Hepatocyte (in vitro differentiated cells): ENCODE data around the gene TMOD1. TPM values are rescaled to one million over a fixed set of nuclear protein-coding genes. Genes with fewer than 3 reads are reported as not detected.
"Not testable (repeated sequence)": the region's sequence is repeated elsewhere in the genome, so short reads cannot be mapped to it uniquely, and the experiment has no call there.

Source experiments
- DNase-seq: peaks from one replicate; pipeline ENCODE4 v3.0.0-alpha.2; 2016; ENCODE audit warnings: low spot score
- H2AFZ ChIP-seq: fragments of 200-600 bp; sonication (generic); 2 replicates; pipeline ENCODE4 v1.6.0; 2016; ENCODE audit warnings: antibody characterized with exemption, mild to moderate bottlenecking
- H3K27ac ChIP-seq: fragments of 200-600 bp; sonication (generic); 2 replicates; pipeline ENCODE4 v1.5.1; 2016; ENCODE audit warnings: mild to moderate bottlenecking
- H3K27me3 ChIP-seq: fragments of 200-600 bp; sonication (generic); 2 replicates; pipeline ENCODE4 v1.6.1; 2016
- H3K36me3 ChIP-seq: fragments of 200-600 bp; sonication (generic); replicated peaks from 2 replicates; pipeline ENCODE4 v1.5.1; 2016; ENCODE audit warnings: low read depth; ENCODE audit not compliant: insufficient read depth
- H3K4me1 ChIP-seq: fragments of 200-600 bp; sonication (generic); 2 replicates; pipeline ENCODE4 v1.5.1; 2016; ENCODE audit warnings: mild to moderate bottlenecking, moderate library complexity; ENCODE audit not compliant: insufficient read depth
- H3K4me2 ChIP-seq: fragments of 200-600 bp; sonication (generic); 2 replicates; pipeline ENCODE4 v1.6.0; 2016
- H3K4me3 ChIP-seq: fragments of 200-600 bp; sonication (generic); 2 replicates; pipeline ENCODE4 v1.5.1; 2016; ENCODE audit warnings: mild to moderate bottlenecking
- H3K79me2 ChIP-seq: fragments of 200-600 bp; sonication (generic); 2 replicates; pipeline ENCODE4 v1.6.0; 2017; ENCODE audit warnings: mild to moderate bottlenecking
- H3K9me2 ChIP-seq: fragments of 200-600 bp; sonication (generic); replicated peaks from 2 replicates; pipeline ENCODE4 v1.6.0; 2017; ENCODE audit warnings: mild to moderate bottlenecking; ENCODE audit not compliant: insufficient read depth
- H3K9me3 ChIP-seq: fragments of 200-600 bp; sonication (generic); 2 replicates; pipeline ENCODE4 v1.5.1; 2016; ENCODE audit warnings: low read depth, mild to moderate bottlenecking
- H4K20me1 ChIP-seq: fragments of 200-600 bp; sonication (generic); 2 replicates; pipeline ENCODE4 v1.6.0; 2016; ENCODE audit warnings: mild to moderate bottlenecking; ENCODE audit not compliant: insufficient read depth, poor library complexity, severe bottlenecking
- EZH2 ChIP-seq: fragments of 200-600 bp; sonication (generic); IDR thresholded peaks from 2 replicates; pipeline ENCODE4 v1.6.1; 2016; ENCODE audit warnings: antibody characterized with exemption, mild to moderate bottlenecking, borderline replicate concordance
- EZH2phosphoT487 ChIP-seq: fragments of 200-600 bp; sonication (generic); IDR thresholded peaks from one replicate; pipeline ENCODE4 v1.6.1; 2018; ENCODE audit warnings: antibody characterized with exemption, mild to moderate bottlenecking, low read depth, moderate library complexity; ENCODE audit not compliant: unreplicated experiment, severe bottlenecking
- WGBS: methylation state at CpG from one replicate; pipeline ENCODE4 v1.1.6; 2016; ENCODE audit warnings: low lambda C conversion rate; ENCODE audit errors: missing lambda C conversion rate; 5-methylcytosine and 5-hydroxymethylcytosine counted together
- polyA plus RNA-seq: library from polyadenylated mRNA; unstranded; fragments of >200 nt; fragmentation: Nextera tagmentation; extraction: Ambion mirVana; gene quantifications from 2 replicates; pipeline ENCODE4 v1.2.1, GENCODE V29; 2016
- total RNA-seq: library from RNA; depleted of rRNA; stranded (reverse); fragments of >200 nt; gene quantifications from 2 replicates; pipeline ENCODE4 v1.2.3, GENCODE V29; 2014
- TF ChIP-seq, protein P1 (sequence below): fragments of 200-600 bp; sonication (generic); IDR thresholded peaks from 2 replicates; pipeline ENCODE4 v1.5.1; 2016; ENCODE audit warnings: antibody characterized with exemption, mild to moderate bottlenecking; ENCODE audit not compliant: poor library complexity

The TMOD1 gene
- total and polyA plus RNA-seq, 2 experiments from 2014 or later, result 0.47 to 3.5 TPM

DNA sequence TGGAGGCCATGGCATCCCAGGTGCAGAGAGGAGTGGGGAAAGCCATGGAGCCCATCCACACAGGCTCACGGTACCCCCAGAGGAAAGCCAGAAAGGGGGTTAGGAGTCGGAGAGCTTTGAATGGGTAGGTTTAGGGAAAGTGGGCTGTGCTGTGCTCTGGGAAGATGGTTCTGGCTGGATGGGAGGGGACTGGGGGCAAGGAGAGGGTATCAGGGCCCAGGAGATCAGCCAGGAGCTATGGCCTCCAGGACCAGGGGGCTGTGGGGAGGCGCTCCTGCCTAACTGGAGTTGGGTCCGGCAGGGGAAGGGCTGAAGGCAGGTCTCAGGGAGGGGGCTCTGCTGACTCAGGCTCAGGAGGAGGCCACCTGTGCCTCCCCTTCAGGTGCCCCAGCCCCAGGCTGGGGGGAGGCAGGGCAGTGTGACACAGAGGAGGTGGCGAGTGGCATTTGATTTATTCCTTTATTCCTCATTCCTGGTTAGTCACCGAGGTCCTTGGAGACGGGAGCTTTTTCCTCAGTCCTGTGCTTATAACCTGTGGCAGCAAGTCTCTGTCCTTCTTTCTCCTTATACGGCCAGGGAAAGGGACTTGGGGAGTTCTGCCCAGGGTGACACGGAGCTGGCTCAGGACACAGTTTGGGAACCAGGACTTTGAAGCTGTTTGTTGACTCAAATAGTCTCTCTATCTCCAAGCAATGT is 70.9 kb downstream of the TMOD1 start:
- DNase-seq, result no peak
- no peaks in the 10 kb centered on the region for H3K4me1 ChIP-seq
- TF ChIP-seq EZH2phosphoT487 (no peak), EZH2 (no peak)
- TF ChIP-seq, protein P1, sequence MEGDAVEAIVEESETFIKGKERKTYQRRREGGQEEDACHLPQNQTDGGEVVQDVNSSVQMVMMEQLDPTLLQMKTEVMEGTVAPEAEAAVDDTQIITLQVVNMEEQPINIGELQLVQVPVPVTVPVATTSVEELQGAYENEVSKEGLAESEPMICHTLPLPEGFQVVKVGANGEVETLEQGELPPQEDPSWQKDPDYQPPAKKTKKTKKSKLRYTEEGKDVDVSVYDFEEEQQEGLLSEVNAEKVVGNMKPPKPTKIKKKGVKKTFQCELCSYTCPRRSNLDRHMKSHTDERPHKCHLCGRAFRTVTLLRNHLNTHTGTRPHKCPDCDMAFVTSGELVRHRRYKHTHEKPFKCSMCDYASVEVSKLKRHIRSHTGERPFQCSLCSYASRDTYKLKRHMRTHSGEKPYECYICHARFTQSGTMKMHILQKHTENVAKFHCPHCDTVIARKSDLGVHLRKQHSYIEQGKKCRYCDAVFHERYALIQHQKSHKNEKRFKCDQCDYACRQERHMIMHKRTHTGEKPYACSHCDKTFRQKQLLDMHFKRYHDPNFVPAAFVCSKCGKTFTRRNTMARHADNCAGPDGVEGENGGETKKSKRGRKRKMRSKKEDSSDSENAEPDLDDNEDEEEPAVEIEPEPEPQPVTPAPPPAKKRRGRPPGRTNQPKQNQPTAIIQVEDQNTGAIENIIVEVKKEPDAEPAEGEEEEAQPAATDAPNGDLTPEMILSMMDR, result no peak
- H3K27ac ChIP-seq, result no peak overlapping the region
- no peaks in the 10 kb centered on the region for H3K79me2 ChIP-seq
- no peaks in the 10 kb centered on the region for H3K36me3 ChIP-seq
- H4K20me1 ChIP-seq, result no peaks in the 10 kb centered on the region
- H3K9me2 ChIP-seq, result no peaks in the 10 kb centered on the region
- no peaks in the 10 kb centered on the region for H3K9me3 ChIP-seq
- H2AFZ ChIP-seq, result no peak overlapping the region
- 89% methylated on average over 9 of the region's 9 CpGs for WGBS
- H3K4me2 ChIP-seq, result no peak overlapping the region
- H3K4me3 ChIP-seq, result no peak overlapping the region
- no peaks in the 10 kb centered on the region for H3K27me3 ChIP-seq

DNA sequence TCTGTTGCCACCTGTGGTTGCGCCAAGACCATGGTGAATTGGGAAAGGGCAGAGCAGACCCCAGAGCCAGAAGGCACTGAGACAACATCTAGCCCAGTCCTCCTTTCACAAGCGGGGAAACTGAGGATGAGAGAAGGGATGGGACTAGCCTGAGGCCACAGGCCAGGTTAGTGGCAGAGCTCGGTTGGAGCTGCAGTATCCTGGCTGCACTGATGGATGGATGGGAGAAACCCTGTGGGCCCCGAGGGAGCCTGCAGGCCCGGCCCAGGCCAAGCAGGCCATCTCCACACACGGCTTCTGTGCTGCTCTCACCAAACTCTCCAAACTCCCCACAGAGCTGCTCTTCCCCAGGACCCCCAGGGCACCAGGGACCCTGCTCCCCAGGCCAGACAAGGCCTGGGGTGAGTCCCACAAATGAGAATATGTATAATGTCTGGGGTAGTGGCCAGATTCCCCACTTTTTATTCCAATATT is 71.5 kb downstream of the TMOD1 start:
- no peak overlapping the region for H3K4me2 ChIP-seq
- no peak overlapping the region for H3K4me3 ChIP-seq
- H3K4me1 ChIP-seq, result no peaks in the 10 kb centered on the region
- no peak for DNase-seq
- no peaks in the 10 kb centered on the region for H3K9me3 ChIP-seq
- no peak overlapping the region for H2AFZ ChIP-seq
- no peaks in the 10 kb centered on the region for H3K36me3 ChIP-seq
- TF ChIP-seq EZH2 (no peak), EZH2phosphoT487 (no peak)
- TF ChIP-seq, protein P1, result no peak
- H3K27ac ChIP-seq, result no peak overlapping the region
- H3K9me2 ChIP-seq, result no peaks in the 10 kb centered on the region
- H4K20me1 ChIP-seq, result no peaks in the 10 kb centered on the region
- no peaks in the 10 kb centered on the region for H3K79me2 ChIP-seq
- 86% methylated on average over 6 of the region's 6 CpGs for WGBS
- H3K27me3 ChIP-seq, result no peaks in the 10 kb centered on the region

DNA sequence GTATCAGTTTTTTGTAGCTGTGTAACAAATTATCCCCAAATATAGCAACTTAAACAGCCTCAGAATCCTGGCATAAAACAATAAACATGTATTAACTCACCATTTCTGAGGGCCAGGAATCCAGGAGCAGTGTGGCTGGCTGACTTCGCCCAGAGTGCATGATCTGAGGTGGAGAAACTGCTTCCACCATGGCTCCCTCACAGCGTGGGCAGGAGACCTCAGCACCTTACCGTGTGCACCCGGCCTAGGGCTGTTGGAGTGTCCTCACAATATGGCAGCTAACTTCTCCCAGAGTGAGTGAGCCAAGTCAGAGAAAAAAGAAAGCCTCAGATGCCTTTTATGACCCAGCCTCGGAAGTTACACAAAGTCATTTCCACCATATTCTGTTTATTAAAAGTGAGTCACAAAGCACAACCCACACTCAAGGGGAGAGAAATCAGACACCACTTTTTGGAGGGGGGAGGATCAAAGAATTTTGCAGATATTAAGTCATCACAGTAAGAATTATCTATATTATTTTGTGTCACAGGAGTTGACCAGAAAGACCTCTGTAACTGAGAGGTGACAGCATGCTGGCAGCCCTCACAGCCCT is 72.1 kb downstream of the TMOD1 start:
- Histone ChIP-seq H3K4me3 (no peak overlapping the region), H3K4me2 (no peak overlapping the region), H3K4me1 (no peaks in the 10 kb centered on the region), H4K20me1 (no peaks in the 10 kb centered on the region), H3K79me2 (no peaks in the 10 kb centered on the region), H3K9me2 (no peaks in the 10 kb centered on the region), H3K36me3 (no peaks in the 10 kb centered on the region), H3K27me3 (no peaks in the 10 kb centered on the region), H3K27ac (no peak overlapping the region), H2AFZ (no peak overlapping the region), H3K9me3 (no peaks in the 10 kb centered on the region)
- DNase-seq, result no peak
- TF ChIP-seq, protein P1, result no peak
- TF ChIP-seq EZH2phosphoT487 (no peak), EZH2 (no peak)
- 89% methylated on average over 5 of the region's 5 CpGs for WGBS

DNA sequence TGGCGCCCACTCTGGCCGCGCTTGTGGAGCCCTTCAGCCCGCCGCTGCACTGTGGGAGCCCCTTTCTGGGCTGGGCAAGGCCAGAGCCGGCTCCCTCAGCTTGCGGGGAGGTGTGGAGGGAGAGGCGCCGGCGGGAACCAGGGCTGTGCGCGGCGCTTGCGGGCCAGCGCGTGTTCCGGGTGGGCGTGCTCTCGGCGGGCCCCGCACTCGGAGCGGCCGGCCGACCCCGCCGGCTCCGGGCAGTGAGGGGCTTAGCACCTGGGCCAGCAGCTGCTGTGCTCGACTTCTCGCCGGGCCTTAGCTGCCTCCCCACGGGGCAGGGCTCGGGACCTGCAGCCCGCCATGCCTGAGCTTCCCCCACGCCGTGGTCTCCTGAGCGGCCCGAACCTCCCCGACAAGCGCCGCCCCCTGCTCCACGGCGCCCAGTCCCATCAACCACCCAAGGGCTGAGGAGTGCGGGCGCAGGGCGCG is 72.7 kb downstream of the TMOD1 start:
- WGBS, result 96% methylated on average over 23 of the region's 47 CpGs
- not testable (repeated sequence) for H3K4me1 ChIP-seq, H3K36me3 ChIP-seq

DNA sequence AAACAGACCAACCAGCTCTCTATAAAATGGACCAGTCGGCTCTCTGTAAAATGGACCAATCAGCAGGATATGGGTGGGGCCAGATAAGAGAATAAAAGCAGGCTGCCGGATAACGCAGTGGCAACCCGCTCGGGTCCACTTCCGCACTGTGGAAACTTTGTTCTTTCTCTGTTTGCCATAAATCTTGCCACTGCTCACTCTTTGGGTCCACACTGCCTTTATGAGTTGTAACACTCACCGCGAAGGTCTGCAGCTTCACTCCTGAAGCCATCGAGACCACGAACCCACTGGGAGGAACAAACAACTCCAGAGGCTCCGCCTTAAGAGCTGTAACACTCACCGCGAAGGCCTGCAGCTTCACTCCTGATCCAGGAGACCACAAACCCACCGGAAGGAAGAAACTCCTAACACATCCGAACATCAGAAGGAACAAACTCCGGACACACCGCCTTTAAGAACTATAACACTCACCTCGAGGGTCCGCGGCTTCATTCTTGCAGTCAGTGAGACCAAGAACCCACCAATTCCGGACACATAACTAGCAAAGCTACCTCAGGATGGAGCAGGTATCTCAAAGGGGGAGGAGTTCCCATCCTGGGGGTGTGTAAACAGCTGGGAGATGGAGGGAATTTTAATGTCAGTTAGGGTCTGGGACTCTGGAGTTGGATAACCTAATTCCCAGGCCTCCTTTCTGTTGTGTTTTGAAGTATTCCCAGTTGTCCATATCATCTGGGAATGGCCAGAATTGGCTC is 73.6 kb downstream of the TMOD1 start:
- WGBS, result 91% methylated on average over 21 of the region's 21 CpGs
- H3K79me2 ChIP-seq, H3K9me2 ChIP-seq, H3K27ac ChIP-seq, H3K4me3 ChIP-seq, H3K4me2 ChIP-seq, H3K27me3 ChIP-seq, H3K9me3 ChIP-seq, H2AFZ ChIP-seq, H4K20me1 ChIP-seq, H3K4me1 ChIP-seq, DNase-seq, H3K36me3 ChIP-seq: not testable (repeated sequence)

More for the DNA sequence above, 72.7 kb downstream of the TMOD1 start:
- H3K4me2 ChIP-seq, H3K79me2 ChIP-seq, H2AFZ ChIP-seq, H4K20me1 ChIP-seq, DNase-seq, H3K4me3 ChIP-seq, H3K9me2 ChIP-seq, H3K9me3 ChIP-seq, H3K27ac ChIP-seq, H3K27me3 ChIP-seq: not testable (repeated sequence)
